HG02840 (cell line): ENCODE data around the gene LBHD2.
"Not testable (repeated sequence)": the region's sequence is repeated elsewhere in the genome, so short reads cannot be mapped to it uniquely, and the experiment has no call there.

ENCODE experiments used
- ATAC-seq: cut with Tn5 transposase; IDR thresholded peaks from one replicate; pipeline ENCODE4 v1.9.1; 2021; ENCODE audit warnings: mild to moderate bottlenecking, moderate library complexity, moderate number of reproducible peaks; ENCODE audit not compliant: unreplicated experiment, low FRiP score

Gene LBHD2

GRCh38 chr14:103084021-103084919, at the start of gene LBHD2:
Gene LBHD2 (plus strand): TSS chr14:103084210. CDS start chr14:103086013, 1,803 bp downstream.
- ATAC-seq: no peak

- no peak for ATAC-seq
Measured at GRCh38 chr14:103041464-103041863, 42.5 kb upstream of the LBHD2 start.

- no peak for ATAC-seq
Measured at GRCh38 chr14:103043257-103044015, 40.6 kb upstream of the LBHD2 start.

GRCh38 chr14:103045371-103045869, 38.6 kb upstream of the LBHD2 start:
- ATAC-seq: no peak

GRCh38 chr14:103047453-103047852, 36.6 kb upstream of the LBHD2 start:
- not testable (repeated sequence) for ATAC-seq

- ATAC-seq: no peak
Measured at GRCh38 chr14:103050935-103051334, 33.1 kb upstream of the LBHD2 start.

- no peak for ATAC-seq
Measured at GRCh38 chr14:103052407-103052806, 31.6 kb upstream of the LBHD2 start.

GRCh38 chr14:103055695-103056094, 28.3 kb upstream of the LBHD2 start:
- ATAC-seq: no peak

- ATAC-seq: peak; percentile 19
Measured at GRCh38 chr14:103056322-103057027, 27.5 kb upstream of the LBHD2 start.

GRCh38 chr14:103057028-103057371, 27.0 kb upstream of the LBHD2 start:
- no peak for ATAC-seq

- peak; percentile 71 for ATAC-seq
Measured at GRCh38 chr14:103057372-103058163, 26.4 kb upstream of the LBHD2 start, which contains the start of gene CDC42BPB. Gene CDC42BPB (minus strand): TSS chr14:103057549. CDS start chr14:103057173, 376 bp downstream.

GRCh38 chr14:103058164-103059055, 25.6 kb upstream of the LBHD2 start:
- ATAC-seq: no peak

GRCh38 chr14:103059556-103059955, 24.5 kb upstream of the LBHD2 start:
- ATAC-seq: no peak

GRCh38 chr14:103061482-103061976, 22.5 kb upstream of the LBHD2 start:
- no peak for ATAC-seq

GRCh38 chr14:103064436-103064835, 19.6 kb upstream of the LBHD2 start:
- no peak for ATAC-seq

- ATAC-seq: no peak
Measured at GRCh38 chr14:103064978-103065377, 19.0 kb upstream of the LBHD2 start.

GRCh38 chr14:103065861-103066260, 18.1 kb upstream of the LBHD2 start:
- no peak for ATAC-seq

GRCh38 chr14:103066399-103066798, 17.6 kb upstream of the LBHD2 start:
- no peak for ATAC-seq
